ENCODE measurements around the gene ATG4A.

The ATG4A gene

GRCh38 chrX:108132034-108132433 is 40.5 kb downstream of the ATG4A start:
- TF ChIP-seq ZFX (IDR thresholded peaks at IDR 0.05; ENCODE audit: borderline replicate concordance) (no peak), CTCF (IDR thresholded peaks at IDR 0.05) (no peak)
- H3K27ac ChIP-seq: no peak overlapping the region

GRCh38 chrX:108132876-108133275 is 41.3 kb downstream of the ATG4A start:
- TF ChIP-seq ZFX (IDR thresholded peaks at IDR 0.05; ENCODE audit: borderline replicate concordance) (no peak), CTCF (IDR thresholded peaks at IDR 0.05) (no peak)
- no peak overlapping the region for H3K27ac ChIP-seq

- TF ChIP-seq CTCF (IDR thresholded peaks at IDR 0.05) (0 out of 2 replicates have a peak, but pooled peaks have one; percentile 7), ZFX (IDR thresholded peaks at IDR 0.05; ENCODE audit: borderline replicate concordance) (no peak)
These were observed 43.1 kb downstream of the ATG4A start for GRCh38 chrX:108134724-108135123.

GRCh38 chrX:108138814-108139702 is 47.5 kb downstream of the ATG4A start:
- no peak for TF ChIP-seq ZFX (IDR thresholded peaks at IDR 0.05; ENCODE audit: borderline replicate concordance)
- peak; percentile 55 for TF ChIP-seq CTCF (IDR thresholded peaks at IDR 0.05)
- no peak overlapping the region for H3K27ac ChIP-seq

More at GRCh38 chrX:108134724-108135123, 43.1 kb downstream of the ATG4A start:
- no peak overlapping the region for H3K27ac ChIP-seq

GRCh38 chrX:108148524-108148923 is 56.9 kb downstream of the ATG4A start:
- H3K27ac ChIP-seq: no peak overlapping the region
- TF ChIP-seq CTCF (IDR thresholded peaks at IDR 0.05): no peak
- TF ChIP-seq ZFX (IDR thresholded peaks at IDR 0.05; ENCODE audit: borderline replicate concordance): no peak

- H3K27ac ChIP-seq: no peak overlapping the region
- TF ChIP-seq ZFX (IDR thresholded peaks at IDR 0.05; ENCODE audit: borderline replicate concordance): no peak
- no peak for TF ChIP-seq CTCF (IDR thresholded peaks at IDR 0.05)
These were observed 64.5 kb downstream of the ATG4A start for GRCh38 chrX:108156082-108156481.

- no peak overlapping the region for H3K27ac ChIP-seq
- TF ChIP-seq CTCF (IDR thresholded peaks at IDR 0.05) (no peak), ZFX (IDR thresholded peaks at IDR 0.05; ENCODE audit: borderline replicate concordance) (no peak)
These were observed 65.4 kb downstream of the ATG4A start for GRCh38 chrX:108156934-108157466.

Data from 22Rv1 (cell line).